ENCODE measurements around the gene NLK. TPM values are rescaled to one million over a fixed set of nuclear protein-coding genes. Genes with fewer than 3 reads are reported as not detected.

Gene NLK
- total and polyA plus RNA-seq, 10 of the 15 experiments (the other 5 are each of a cell fraction or from before 2014, with no cell fraction given): 5.0 to 22.9 (median 15.0) TPM

DNA sequence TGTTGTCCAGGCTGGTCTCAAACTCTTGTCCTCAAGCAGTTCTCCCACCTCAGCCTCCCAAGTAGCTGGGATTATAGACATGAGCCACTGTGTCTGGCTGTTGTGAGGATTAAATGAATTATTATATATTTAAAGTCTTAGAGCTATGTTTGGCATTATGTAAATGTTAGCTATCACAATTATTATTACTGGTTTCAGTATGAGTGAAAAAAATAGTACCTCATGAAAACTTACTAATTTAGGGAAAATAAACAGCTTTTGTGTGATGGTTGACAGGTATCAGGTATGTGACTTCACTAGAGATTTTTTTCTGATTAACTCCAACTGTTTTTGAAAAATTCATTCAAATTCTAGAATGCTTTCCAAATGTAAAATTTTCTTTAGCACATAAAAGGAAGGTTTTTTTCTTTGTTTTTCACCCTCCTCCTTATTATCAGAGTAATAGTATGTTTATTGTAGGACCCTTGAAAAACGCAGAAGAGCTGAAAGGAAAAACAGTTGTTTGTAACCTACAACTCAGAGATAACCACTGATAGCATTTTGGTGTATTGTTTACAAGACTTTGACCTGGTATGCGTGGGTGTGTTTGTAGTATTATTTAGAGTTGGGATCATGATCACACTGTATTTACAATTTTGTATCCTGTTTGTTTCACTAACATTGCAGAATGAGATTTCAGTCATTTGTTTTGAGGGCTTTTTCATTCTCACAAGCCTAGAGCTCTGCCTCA, 13.2 kb downstream of the NLK start (continued):
- no peak for TF ChIP-seq MYB (IDR thresholded peaks at IDR 0.05; ENCODE audit: borderline replicate concordance, low read depth, low read length)
- no peak for TF ChIP-seq NFYB (IDR thresholded peaks at IDR 0.05; ENCODE audit: insufficient read depth, low read depth, low read length)
- no peak for TF ChIP-seq SP1 (IDR thresholded peaks at IDR 0.05; ENCODE audit: low read depth, low read length)
- no peak for TF ChIP-seq ZZZ3 (IDR thresholded peaks at IDR 0.05; ENCODE audit: control insufficient read depth, insufficient read length, low read depth)
- TF ChIP-seq IRF4 (IDR thresholded peaks at IDR 0.05; ENCODE audit: low read depth, low read length): 0 out of 2 replicates have a peak, but pooled peaks have one; percentile 34
- no peak for TF ChIP-seq HDAC2 (IDR thresholded peaks at IDR 0.05)
- TF ChIP-seq, protein P1, sequence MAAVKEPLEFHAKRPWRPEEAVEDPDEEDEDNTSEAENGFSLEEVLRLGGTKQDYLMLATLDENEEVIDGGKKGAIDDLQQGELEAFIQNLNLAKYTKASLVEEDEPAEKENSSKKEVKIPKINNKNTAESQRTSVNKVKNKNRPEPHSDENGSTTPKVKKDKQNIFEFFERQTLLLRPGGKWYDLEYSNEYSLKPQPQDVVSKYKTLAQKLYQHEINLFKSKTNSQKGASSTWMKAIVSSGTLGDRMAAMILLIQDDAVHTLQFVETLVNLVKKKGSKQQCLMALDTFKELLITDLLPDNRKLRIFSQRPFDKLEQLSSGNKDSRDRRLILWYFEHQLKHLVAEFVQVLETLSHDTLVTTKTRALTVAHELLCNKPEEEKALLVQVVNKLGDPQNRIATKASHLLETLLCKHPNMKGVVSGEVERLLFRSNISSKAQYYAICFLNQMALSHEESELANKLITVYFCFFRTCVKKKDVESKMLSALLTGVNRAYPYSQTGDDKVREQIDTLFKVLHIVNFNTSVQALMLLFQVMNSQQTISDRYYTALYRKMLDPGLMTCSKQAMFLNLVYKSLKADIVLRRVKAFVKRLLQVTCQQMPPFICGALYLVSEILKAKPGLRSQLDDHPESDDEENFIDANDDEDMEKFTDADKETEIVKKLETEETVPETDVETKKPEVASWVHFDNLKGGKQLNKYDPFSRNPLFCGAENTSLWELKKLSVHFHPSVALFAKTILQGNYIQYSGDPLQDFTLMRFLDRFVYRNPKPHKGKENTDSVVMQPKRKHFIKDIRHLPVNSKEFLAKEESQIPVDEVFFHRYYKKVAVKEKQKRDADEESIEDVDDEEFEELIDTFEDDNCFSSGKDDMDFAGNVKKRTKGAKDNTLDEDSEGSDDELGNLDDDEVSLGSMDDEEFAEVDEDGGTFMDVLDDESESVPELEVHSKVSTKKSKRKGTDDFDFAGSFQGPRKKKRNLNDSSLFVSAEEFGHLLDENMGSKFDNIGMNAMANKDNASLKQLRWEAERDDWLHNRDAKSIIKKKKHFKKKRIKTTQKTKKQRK (IDR thresholded peaks at IDR 0.05; ENCODE audit: low read depth, low read length): no peak
- no peak for TF ChIP-seq FOS (IDR thresholded peaks at IDR 0.05; ENCODE audit: borderline replicate concordance, extremely low read depth, insufficient read length)
- TF ChIP-seq CUX1 (IDR thresholded peaks at IDR 0.05; ENCODE audit: insufficient replicate concordance, low read depth, low read length): no peak
- TF ChIP-seq ZSCAN29 (IDR thresholded peaks at IDR 0.05): no peak
- TF ChIP-seq E2F8 (IDR thresholded peaks at IDR 0.05; ENCODE audit: low read depth, partially characterized antibody): no peak
- TF ChIP-seq CBFB (IDR thresholded peaks at IDR 0.05; ENCODE audit: low read depth): no peak
- TF ChIP-seq, protein P2, sequence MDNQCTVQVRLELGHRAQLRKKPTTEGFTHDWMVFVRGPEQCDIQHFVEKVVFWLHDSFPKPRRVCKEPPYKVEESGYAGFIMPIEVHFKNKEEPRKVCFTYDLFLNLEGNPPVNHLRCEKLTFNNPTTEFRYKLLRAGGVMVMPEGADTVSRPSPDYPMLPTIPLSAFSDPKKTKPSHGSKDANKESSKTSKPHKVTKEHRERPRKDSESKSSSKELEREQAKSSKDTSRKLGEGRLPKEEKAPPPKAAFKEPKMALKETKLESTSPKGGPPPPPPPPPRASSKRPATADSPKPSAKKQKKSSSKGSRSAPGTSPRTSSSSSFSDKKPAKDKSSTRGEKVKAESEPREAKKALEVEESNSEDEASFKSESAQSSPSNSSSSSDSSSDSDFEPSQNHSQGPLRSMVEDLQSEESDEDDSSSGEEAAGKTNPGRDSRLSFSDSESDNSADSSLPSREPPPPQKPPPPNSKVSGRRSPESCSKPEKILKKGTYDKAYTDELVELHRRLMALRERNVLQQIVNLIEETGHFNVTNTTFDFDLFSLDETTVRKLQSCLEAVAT (IDR thresholded peaks at IDR 0.05): no peak

Data from GM12878 (cell line).